ENCODE results near the gene ZC3H12C.
"Not testable (repeated sequence)": the region's sequence is repeated elsewhere in the genome, so short reads cannot be mapped to it uniquely, and the experiment has no call there.

ZC3H12C gene

DNA sequence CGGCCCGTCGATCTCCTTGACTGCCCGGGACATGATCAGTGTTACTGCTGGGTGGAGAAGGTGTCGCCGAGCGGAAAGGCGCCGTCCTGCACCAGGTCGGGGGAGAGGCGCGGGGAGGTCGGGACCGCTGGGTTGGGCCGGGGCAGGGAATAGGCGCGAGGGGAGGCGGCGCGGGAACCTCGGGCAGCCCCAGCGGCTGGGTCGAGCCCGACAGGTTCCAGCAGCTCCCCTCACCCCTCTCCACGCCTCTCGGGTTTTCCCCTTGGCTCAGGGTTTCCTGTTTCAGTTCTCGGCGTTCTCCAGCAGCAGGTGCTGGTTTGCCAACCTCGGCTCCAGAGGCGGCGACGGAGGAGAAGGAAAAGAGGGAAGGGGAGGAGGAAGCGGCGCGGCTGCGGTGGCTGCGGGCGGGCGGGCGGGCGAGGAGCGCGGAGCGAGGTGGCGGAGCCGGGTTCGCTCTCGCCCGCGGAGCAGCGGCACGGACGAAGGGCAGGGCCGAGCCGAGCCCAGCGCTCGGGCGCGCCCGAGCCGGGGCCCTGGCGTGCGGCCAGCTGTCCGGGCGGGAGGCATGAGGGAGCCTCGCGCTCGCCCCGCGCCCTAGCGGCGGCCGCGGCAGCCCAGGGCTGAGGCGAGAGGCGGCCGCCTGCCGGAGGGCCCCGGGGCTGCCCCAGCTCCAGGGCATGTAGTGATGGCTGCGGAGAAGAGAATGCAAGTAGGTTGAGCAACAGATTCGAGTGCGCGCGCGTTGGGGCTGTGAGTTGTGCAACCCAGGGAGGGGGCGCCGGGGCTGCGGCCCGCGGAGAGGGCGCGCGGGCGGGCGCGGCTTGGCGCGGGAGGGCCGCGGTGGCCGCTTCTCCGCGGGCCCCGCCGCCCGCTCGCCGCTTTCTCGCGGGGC, at the start of gene ZC3H12C:
Gene ZC3H12C (plus strand): TSS at position 878 of the 892 bp plus-strand sequence. CDS start 20 bp downstream, outside the sequence.
- DNase-seq (ENCODE audit: low spot score), result peak; percentile 75

DNA sequence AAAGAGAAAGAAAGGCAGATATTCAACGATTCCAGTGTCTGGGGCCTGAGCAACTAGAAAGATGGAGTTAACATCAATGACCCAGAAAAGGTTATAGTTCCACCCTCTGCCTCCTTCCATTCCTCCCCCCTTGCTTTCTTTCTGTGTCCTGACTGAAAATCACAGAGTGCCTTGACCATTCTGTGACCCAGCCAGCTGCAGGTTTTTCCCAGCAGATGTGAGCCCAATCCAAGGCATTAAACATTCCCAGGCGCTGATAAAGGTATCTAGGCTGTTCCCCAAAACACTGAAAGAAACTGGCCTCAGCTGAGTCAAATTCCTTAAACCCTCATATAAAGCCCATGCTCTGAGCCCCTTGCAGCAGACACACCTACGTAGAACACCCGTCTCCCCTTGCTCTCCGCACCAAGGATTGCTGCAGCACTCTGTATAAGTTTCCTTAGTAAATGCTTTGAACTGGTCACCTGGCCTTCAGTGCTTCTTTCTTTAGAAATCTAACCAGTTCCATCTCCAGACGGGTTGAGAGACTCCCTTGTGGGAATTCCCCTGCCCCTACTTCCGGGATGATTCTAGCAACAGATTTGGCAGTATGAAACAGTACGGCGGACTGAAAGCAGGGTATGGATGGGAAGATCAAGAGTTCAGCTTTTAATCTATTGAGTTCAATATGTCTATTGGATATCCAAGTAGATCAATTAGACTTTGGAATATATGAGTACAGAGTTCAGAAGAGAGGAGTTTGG, 48.8 kb upstream of the ZC3H12C start:
- DNase-seq (ENCODE audit: low spot score), result no peak

DNA sequence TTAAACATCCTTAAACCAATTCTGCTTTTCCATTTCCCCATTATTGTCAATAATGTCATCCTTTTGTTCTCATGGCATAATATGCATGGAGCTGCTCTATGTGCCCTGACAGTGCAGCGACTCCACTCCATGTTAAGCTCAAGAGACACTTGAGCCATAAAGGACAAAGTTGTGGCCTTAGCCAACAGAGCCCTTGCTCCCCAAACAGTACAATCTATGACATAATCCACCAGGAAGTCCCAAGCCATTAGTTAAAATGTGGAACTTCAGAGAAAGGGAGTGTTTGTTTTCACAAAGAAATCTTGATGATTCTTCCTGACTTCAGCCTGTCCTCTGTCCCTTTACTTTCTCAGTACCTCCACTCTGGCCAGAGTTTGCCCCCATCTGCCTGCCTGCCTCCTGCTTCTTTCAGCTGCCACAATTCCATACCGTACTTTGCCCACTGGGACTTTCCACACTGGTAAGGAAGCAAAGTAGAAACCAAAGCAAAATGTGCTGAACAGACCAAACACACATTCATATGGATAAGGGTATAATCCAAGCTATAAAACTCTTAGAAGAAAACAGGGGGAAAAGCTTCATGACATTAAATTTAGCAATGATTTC, 46.3 kb upstream of the ZC3H12C start:
- DNase-seq (ENCODE audit: low spot score), result no peak

DNA sequence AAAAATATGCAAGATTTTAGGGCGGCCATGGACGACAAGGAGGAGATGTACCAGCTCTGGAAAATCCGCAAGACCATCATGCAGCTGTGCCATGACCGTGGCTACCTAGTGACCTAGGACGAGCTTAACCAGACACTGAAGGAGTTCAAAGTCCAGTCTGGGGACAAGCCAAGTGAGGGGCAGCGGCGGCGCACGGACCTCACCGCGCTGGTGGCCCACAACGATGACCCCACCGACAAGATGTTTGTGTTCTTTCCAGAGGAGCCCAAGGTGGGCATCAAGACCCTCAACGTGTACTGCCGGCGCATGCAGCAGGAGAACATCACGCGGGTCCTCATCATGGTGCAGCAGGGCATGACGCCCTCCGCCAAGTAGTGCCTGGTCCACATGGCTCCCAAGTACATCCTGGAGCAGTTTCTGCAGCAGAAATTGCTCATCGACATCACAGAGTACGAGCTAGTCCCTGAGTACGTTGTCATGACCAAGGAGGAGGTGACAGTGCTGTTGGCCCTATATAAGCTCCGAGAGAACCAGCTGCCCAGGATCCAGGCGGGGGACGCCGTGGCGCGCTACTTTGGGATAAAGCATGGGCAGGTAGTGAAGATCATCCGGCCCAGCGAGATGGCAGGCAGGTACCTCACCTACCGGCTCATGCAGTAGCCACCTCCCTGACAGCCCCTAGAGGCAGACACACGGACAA, 43.5 kb upstream of the ZC3H12C start:
- no peak for DNase-seq (ENCODE audit: low spot score)

DNA sequence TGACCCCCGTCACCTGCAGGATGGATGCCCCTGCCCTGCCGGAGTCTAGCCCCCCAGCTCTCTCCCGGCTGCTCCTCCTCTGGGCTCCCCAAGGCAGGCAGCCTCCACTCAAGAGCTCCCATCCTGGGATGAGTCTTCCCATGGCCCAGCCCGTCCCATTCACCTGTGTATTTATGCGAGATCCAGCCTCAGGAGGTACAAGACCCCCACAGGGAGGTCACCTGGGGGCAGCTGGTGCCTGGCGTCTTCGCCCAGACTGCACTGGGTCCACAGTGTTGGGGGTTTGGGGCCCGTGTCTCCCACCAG, 43.0 kb upstream of the ZC3H12C start:
- no peak for DNase-seq (ENCODE audit: low spot score)

DNA sequence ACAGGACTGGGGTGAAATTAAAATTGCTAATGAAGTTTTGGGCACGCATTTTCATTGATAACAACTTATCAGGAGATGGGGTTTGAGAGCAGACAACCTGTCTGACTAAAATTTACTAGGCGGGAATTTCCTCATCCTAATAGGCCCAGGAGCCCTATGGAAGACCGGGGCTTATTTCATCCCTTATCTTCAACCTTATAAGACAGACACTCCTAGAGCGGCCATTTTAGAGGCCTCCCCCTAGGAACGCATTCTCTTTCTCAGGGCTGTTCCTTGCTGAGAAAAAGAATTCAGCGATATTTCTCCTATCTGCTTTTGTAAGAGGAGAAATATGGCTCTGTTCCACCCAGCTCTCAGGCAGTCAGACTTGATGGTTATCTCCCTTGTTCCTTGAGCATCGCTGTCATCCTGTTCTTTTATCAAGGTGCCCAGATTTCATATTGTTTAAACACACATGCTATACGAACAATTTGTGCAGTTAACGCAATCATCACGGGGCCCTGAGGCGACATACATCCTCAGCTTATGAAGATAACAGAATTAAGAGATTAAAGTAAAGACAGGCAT, 39.3 kb upstream of the ZC3H12C start:
- no peak for DNase-seq (ENCODE audit: low spot score)

DNA sequence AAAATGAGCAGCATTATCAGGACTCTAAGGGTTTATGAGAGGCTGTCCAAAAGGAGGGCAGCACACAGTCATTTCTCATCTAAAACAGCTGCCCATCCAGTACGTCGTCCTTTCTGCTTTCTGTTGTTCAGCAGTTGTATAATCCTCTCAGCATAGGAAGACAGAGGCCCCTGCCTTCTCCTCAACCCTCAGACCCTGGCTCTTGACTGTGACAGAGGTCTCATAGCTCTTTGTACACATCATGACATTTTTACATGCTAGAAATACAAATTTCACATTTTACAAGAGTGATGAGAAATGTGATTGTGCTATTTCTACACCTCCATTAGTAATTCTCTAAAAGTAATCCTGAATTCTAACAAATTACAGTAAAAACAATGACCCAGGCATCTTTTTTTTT, 36.2 kb upstream of the ZC3H12C start:
- no peak for DNase-seq (ENCODE audit: low spot score)

DNA sequence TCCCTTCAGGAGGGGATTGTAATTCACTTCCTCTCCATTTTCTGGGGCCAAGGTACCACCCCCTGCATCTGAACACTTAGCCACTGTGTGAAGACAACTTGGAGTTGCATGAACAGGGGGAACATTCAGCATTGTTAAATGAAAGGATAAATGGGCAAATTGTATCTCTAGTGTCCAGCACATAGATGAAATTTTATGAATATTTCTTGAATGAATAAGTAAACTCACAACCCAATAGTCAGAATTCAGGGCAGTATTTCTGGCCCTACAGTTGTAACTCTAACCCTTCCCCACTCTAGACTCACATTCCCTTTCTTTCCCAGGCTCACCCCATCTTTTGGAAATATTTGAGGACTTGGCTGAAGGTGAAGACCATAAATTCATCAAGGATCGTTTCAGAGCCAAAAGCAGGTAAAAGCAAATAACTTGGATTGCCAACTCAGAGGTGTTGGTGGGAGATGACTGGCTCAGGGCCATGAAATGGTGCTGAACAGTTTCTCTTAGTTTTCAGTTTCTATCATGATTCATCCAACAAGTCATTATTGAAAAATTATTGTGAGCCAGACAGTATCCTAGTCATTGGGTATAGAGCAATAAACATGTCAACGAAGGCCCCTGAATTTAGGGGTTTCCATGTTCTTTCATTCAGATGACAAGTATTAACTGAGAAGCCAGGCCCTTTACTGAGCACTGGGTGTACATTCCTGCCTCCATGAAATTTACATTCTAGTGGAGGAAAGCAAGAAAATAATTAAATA, 33.3 kb upstream of the ZC3H12C start:
- DNase-seq (ENCODE audit: low spot score), result no peak

DNA sequence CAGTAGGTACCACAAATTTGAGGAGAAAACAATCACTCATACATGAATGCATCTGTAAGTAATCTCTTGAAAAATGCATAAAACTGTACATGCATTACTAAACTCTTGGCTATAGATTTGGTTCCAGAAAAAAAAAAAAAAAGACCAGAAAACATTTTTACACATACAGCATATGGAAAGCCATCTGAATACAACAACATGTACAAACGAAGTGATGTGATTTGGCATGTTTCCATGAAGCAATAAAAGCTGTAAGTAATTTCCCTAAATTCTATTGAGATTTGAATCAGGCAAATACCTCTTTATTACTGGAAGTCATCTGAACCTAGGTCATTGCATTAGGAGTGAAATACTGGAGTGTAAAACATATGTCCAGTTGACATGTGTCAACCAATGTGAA, 31.9 kb upstream of the ZC3H12C start:
- no peak for DNase-seq (ENCODE audit: low spot score)

DNA sequence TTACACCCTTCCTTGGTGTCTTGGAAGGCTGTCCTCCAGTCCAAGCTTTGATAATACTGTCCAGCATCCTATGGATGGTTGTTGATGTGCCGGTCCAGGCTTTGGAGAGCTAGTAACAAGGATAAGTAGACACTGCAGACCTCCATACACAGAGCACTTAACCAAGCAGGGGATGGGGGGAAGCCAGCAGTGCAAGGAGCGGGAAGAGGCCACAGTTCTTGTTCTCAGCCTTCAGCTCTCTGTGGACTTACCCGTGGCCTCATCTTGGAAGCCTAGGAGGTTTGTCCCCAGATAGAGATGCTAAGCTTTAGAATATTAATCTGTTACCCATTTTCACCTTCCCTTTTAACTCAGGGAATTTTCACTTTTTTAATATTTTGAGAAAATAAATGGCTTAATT, 30.9 kb upstream of the ZC3H12C start:
- no peak for DNase-seq (ENCODE audit: low spot score)

DNA sequence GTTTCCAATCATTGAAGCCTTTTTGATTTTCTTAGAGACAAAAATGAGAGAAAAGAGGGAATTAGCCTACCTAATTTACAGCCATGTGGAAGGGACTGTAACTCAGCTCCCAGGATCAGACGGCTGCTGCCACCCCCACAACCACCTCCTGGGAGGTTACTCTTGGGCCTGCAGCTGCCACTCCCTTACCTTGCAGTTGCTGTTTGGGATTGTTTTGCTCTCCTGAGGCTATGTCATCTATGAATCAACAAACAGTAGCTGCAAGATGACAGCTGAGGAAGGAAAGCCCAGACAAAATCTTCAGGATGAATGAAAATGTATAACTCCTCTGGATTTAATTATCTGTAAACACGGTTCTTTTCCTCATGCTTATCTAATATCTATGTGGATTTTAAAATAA, 28.0 kb upstream of the ZC3H12C start:
- DNase-seq (ENCODE audit: low spot score), result no peak

DNA sequence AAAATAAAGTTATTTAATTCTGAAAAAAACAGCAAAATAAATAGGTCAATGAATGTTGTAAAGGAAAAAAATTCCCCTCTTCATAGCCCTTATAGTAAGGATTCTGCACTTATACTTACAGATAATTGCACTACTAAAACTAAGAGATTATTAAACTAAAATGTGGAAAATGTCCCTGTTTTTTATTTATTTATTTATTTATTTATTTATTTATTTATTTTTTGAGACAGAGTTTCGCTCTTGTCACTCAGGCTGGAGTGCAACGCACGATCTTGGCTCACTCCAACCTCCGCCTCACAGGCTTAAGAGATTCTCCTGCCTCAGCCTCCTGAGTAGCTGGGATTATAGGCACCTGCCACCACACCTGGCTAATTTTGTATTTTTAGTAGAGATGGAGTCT, 25.2 kb upstream of the ZC3H12C start:
- DNase-seq (ENCODE audit: low spot score), result not testable (repeated sequence)

DNA sequence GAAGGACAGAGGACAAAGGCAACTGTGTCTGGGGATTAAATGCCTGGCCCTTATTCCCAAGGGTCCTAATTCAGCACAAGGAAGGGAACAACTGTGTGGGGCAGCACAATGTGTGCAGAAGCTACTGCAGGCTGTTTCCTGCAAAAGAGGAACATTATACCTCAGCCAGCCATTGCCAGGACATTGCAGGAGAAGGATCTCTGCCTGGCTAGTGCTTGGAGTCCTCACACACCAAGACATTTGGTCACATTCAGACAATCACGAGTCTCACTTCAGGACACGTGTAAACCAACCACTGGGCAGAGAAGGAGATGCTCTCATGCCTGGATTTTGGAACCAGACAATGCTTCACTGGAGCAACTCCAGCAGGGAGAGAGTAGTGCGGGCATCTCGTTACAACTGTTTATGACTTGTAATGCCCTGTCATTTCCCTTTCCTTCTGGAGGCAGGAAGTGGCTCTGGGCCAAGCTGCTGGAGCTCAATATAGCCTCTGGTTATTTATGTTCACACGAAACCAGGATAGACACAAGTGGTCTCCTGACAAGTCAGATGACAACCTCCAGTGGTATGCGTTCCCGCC, 23.9 kb upstream of the ZC3H12C start:
- peak; percentile 42 for DNase-seq (ENCODE audit: low spot score)

DNA sequence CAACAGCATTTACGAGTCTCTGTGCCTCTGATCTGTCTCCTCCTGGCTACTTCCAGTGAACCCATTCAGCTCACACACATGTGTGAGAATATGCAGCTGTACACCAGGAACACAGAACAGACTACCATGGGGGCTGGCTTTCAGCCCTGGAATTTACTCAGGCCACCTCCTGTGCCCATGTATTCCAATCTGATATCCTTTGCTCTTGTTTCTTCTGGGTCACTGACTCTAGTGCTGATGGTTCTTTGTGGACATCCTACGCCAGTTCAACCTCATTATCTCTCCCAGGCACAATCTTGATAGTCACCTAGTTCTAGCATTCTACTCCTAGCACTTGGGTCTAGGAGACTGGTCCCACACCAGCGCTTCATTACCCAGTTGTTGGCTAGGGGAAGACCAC, 23.0 kb upstream of the ZC3H12C start:
- no peak for DNase-seq (ENCODE audit: low spot score)

DNA sequence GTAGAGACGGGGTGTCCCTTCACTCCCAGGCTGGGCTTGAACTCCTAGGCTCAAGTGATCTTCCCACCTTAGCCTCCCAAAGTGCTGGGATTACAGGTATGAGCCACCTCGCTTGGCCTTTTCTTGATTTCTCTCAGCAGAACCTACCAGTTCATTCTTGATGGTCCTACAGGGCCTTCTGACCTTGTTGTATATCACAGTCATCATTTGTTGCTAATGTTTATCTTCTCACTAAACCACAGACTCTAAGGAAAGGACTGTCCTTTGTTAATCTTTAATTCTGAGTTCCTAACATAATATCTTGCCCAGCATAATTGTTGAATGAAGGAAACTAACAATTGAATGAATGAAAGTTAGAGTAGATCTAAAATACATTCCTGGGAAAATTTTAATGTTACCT, 22.0 kb upstream of the ZC3H12C start:
- no peak for DNase-seq (ENCODE audit: low spot score)

DNA sequence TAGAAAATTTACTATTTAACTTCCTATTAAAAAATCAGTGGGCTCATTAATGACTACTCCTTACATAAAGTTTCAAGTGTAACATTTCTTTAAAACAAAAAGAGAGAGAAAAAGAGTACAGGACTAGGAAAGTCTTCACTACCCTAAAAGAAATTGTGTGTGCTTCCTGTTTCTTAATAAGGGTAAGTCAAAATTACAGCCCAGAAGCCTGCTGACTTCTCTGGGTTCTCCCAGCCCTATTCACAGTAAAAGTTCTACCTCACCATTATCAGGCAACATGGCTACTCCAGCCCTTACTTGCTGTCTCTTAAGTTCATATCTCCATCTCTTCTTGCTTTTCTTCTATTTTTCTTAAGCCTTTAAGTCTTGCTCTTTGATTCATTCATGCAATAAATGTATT, 20.3 kb upstream of the ZC3H12C start:
- no peak for DNase-seq (ENCODE audit: low spot score)

DNA sequence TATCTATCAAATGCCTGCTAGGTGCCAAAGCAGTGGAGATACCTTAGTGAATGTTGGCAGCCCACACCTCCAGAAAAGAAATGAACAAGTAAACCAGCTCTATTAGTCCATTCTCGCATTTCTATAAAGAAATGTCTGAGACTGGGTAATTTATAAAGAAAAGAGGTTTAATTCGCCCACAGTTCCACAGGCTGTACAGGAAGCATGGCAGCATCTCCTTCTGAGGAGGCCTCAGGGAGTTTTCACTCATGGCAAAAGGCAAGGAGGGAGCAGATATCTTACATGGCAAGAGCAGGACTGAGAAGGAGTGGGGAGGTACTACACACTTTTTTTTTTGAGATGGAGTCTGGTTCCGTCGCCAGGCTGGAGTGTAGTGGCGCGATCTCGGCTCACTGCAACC, 18.7 kb upstream of the ZC3H12C start:
- DNase-seq (ENCODE audit: low spot score), result no peak

DNA sequence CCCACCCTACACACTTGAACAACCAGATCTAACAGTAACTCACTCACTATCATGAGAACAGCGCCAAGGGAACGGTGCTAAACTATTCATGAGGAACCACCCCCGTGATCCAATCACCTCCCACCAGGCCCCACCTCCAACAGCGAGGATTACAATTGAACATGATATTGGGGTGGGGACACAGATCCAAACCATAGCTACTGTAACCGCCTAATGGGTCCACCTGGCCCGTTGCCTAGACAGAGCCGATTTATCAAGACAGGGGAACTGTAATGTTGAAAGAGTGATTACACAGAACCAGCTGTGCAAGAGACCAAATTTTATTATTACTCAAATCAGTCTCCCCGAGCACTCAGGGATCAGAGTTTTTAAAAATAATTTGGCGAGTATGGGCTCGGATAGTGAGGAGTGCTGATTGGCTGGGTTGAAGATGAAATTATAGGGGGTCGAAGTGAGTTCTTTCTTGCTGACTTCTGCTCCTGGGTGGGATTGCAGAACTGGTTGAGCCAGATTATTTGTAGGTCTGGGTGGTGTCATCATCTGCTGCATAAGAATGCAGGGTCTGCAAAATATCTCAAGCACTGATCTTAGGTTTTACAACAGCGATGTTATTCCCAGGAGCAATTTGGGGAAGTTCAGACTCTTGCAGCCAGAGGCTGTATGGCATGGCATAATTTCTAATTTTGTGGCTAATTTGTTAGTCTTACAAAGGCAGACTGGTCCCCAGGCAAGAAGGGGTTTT, 17.9 kb upstream of the ZC3H12C start:
- no peak for DNase-seq (ENCODE audit: low spot score)

DNA sequence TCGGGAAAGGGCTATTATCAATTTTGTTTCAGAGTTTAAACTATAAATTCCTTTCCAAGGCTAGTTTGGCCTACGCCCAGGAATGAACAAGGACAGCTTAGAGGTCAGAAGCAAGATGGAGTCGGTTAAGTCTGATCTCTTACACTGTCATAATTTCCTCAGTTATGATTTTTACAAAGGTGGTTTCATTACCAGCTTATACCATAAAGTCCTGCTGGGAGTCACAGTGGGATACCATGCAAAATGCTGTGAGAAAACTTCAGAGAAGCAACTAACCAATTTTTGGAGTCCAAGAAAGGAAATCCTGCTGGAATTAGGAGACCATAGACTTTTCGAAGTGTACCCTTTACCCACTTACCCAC, 17.4 kb upstream of the ZC3H12C start:
- DNase-seq (ENCODE audit: low spot score), result no peak

DNA sequence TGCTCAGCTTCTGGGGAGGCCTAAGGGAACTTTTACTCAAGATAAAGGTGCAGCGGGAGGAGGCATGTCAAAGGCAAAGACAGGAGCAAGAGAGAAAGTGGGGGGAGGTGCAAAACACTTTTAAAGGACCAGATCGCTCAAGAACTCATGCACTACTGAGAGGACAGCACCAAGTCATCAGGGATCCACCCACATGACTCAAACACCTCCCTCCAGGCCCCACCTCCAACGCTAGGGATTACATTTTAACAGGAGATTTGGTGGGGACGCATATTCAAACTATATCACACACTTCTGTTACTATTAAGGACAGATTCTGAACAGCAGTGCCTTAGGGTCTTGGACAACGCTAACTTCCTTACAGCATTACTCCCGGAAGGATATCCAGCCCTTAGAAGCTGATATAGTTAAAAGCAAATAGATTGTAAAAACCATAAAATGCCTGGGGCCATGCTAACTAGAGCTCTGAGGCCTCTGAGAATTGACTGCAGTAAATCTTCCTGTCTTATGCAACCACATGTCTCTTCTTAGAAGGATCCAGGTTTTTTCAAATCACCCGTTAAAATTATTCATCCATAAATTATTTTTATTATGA, 16.7 kb upstream of the ZC3H12C start:
- no peak for DNase-seq (ENCODE audit: low spot score)

All from pons (tissue), 1 donor.